Stimulated activated CD4-positive, alpha-beta T cell treated with anti-CD3 and anti-CD28 coated beads, Interleukin-12 subunit alpha, Interleukin-12 subunit beta, amount 100 ng/mL, for 48 hours (primary cell): ENCODE measurements around the gene WDR33.
"Not testable (repeated sequence)": the region's sequence is repeated elsewhere in the genome, so short reads cannot be mapped to it uniquely, and the experiment has no call there.

Experiments
- DNase-seq, 3 donors: peaks; one replicate each; pipeline ENCODE4 v3.0.0-alpha.2; 2020; ENCODE audit warnings: low read depth in 2 of 3, low spot score in 1 of 3

Gene WDR33

GRCh38 chr2:127810619-127811396 is at the start of gene WDR33:
WDR33 (minus strand) TSS chr2:127811171; CDS start chr2:127770981, 40,190 bp downstream.
- DNase-seq, result peak; percentile 92 to 93 (median 93)

GRCh38 chr2:127860130-127860529 is 49.2 kb upstream of the WDR33 start:
- no peak for DNase-seq

- DNase-seq, result peak; percentile 16 to 33 (median 28)
These were observed 48.7 kb upstream of the WDR33 start for GRCh38 chr2:127859712-127860085.

- DNase-seq, result no peak
These were observed 46.4 kb upstream of the WDR33 start for GRCh38 chr2:127857265-127857808.

GRCh38 chr2:127853671-127854070 is 42.7 kb upstream of the WDR33 start:
- no peak for DNase-seq

- no peak for DNase-seq
These were observed 41.4 kb upstream of the WDR33 start for GRCh38 chr2:127852388-127852787.

- no peak for DNase-seq
These were observed 37.0 kb upstream of the WDR33 start for GRCh38 chr2:127847931-127848330.

GRCh38 chr2:127844973-127845372 is 34.0 kb upstream of the WDR33 start:
- DNase-seq, result no peak

- DNase-seq, result no peak
These were observed 32.7 kb upstream of the WDR33 start for GRCh38 chr2:127843677-127844076.

GRCh38 chr2:127841466-127842178 is 30.7 kb upstream of the WDR33 start:
- DNase-seq, result no peak

- no peak for DNase-seq
These were observed 29.9 kb upstream of the WDR33 start for GRCh38 chr2:127840893-127841292.

- DNase-seq, result no peak
These were observed 24.0 kb upstream of the WDR33 start for GRCh38 chr2:127834951-127835350.

GRCh38 chr2:127829845-127830246 is 18.9 kb upstream of the WDR33 start:
- DNase-seq, result peak; percentile 51 to 66 (median 53)

GRCh38 chr2:127826708-127827107 is 15.7 kb upstream of the WDR33 start:
- not testable (repeated sequence) for DNase-seq

- DNase-seq, result no peak
These were observed 15.1 kb upstream of the WDR33 start for GRCh38 chr2:127826047-127826446.

GRCh38 chr2:127820080-127820668 is 9.2 kb upstream of the WDR33 start:
- DNase-seq, result no peak

GRCh38 chr2:127818794-127819425 is 7.9 kb upstream of the WDR33 start:
- no peak for DNase-seq

GRCh38 chr2:127818241-127818640 is 7.3 kb upstream of the WDR33 start:
- no peak for DNase-seq

- DNase-seq, result no peak
These were observed 3.7 kb upstream of the WDR33 start for GRCh38 chr2:127814677-127815076.

GRCh38 chr2:127812441-127812840 is 1.5 kb upstream of the WDR33 start:
- DNase-seq, result not testable (repeated sequence)
